Measurements from ENCODE around the gene CYB561D2. TPM values are rescaled to one million over a fixed set of nuclear protein-coding genes. Genes with fewer than 3 reads are reported as not detected.

Gene CYB561D2
- total and polyA plus RNA-seq, 2 donors (not counting 1 experiment from before 2014, with no cell fraction given), result 39.5 to 78.9 TPM

DNA sequence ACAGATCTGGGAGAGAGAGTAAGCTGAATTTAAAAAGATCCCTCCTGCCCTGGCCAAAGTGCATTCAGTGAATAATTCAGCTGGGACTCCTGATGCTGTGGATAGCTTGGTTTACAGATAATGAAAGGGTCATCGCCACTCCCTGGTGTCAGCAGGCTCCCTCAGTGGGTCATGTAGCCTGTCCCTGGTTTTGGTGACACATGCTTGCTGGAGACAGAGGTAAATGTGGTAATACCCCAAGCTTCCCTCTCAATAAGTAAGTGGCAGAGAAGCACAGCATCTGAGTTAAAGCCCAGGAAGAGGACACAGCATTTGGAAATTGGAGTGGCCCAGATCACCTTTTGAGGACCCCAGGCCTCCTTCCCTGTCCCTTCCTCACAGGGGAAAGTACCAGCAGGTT lies 6.8 kb downstream of the CYB561D2 start:
- peak overlapping the region; percentile 74 for H3K9ac ChIP-seq (ENCODE audit: low read length)
- intact Hi-C loops (cut with micrococcal nuclease), result no loop called here
- peaks cover 5 to 44% of the 10 kb centered on the region in 2 experiments for H3K36me3 ChIP-seq (replicated peaks in 1 of 2; ENCODE audit: control extremely low read depth in 1 of 2, control insufficient read depth in 1 of 2, extremely low read depth in 1 of 2, insufficient read depth in 2 of 2, low read length in 1 of 2)
- 100% methylated on average over 1 of the region's 1 CpG for WGBS (ENCODE audit: insufficient coverage)
- peak overlapping the region in 1 of 2 donors; percentile 81 for H3K27ac ChIP-seq (ENCODE audit: low read length in 2 of 2)
- TF ChIP-seq CTCF (IDR thresholded peaks at IDR 0.05) (no peak), EZH2 (IDR thresholded peaks at IDR 0.05; ENCODE audit: borderline replicate concordance, insufficient read depth, low read depth, low read length, poor library complexity, severe bottlenecking) (no peak)
- POLR2A ChIA-PET, result interaction anchor here (1.2 kb wide), 1 partner anchor 9 kb away, joined by 3 read pairs; no protein-coding TSS in a partner anchor
- H3K79me2 ChIP-seq (ENCODE audit: control insufficient read depth, insufficient read depth, low read length), result peaks cover 54% of the 10 kb centered on the region
- peaks cover 64% of the 10 kb centered on the region for H4K20me1 ChIP-seq (ENCODE audit: control insufficient read depth, insufficient read depth, low read length, poor library complexity, severe bottlenecking)
- no peaks in the 10 kb centered on the region for H3K9me3 ChIP-seq (ENCODE audit: control extremely low read depth in 1 of 3, control insufficient read depth in 2 of 3, insufficient read depth in 1 of 3, low read length in 2 of 3)
- H2AFZ ChIP-seq (ENCODE audit: insufficient read depth, low read depth, low read length, poor library complexity, severe bottlenecking), result no peak overlapping the region
- no peak for DNase-seq
- CTCF ChIA-PET, result interaction anchor here (5.2 kb wide), 1 partner anchor 9 kb away, joined by 27 read pairs; no protein-coding TSS in a partner anchor
- peak overlapping the region; percentile 94 for H3K4me2 ChIP-seq (replicated peaks; ENCODE audit: low read depth, low read length, poor library complexity, severe bottlenecking)
- H3K4me3 ChIP-seq (ENCODE audit: control extremely low read depth in 1 of 5, extremely low read depth in 1 of 5, insufficient read depth in 1 of 5, low read depth in 2 of 5, low read length in 4 of 5), result peak overlapping the region in 1 of 5 experiments; percentile 88
- peaks cover 27 to 37% of the 10 kb centered on the region in 2 donors for H3K4me1 ChIP-seq (ENCODE audit: control insufficient read depth in 2 of 2, insufficient read depth in 2 of 2, low read length in 2 of 2)
- H3K27me3 Mint-ChIP-seq, result no peaks in the 10 kb centered on the region
- no peaks in the 10 kb centered on the region for H3K27me3 ChIP-seq (replicated peaks in 1 of 4; ENCODE audit: control extremely low read depth in 1 of 4, control insufficient read depth in 3 of 4, insufficient read depth in 4 of 4, low read length in 3 of 4)
- peak overlapping the region; percentile 99 for H3K4me3 Mint-ChIP-seq
- H3K9me3 Mint-ChIP-seq (ENCODE audit: insufficient read depth), result no peaks in the 10 kb centered on the region
- H3K4me1 Mint-ChIP-seq, result peaks cover 50% of the 10 kb centered on the region
- ATAC-seq (ENCODE audit: low read depth), result no peak
- peak overlapping the region; percentile 70 for H3K27ac Mint-ChIP-seq

DNA sequence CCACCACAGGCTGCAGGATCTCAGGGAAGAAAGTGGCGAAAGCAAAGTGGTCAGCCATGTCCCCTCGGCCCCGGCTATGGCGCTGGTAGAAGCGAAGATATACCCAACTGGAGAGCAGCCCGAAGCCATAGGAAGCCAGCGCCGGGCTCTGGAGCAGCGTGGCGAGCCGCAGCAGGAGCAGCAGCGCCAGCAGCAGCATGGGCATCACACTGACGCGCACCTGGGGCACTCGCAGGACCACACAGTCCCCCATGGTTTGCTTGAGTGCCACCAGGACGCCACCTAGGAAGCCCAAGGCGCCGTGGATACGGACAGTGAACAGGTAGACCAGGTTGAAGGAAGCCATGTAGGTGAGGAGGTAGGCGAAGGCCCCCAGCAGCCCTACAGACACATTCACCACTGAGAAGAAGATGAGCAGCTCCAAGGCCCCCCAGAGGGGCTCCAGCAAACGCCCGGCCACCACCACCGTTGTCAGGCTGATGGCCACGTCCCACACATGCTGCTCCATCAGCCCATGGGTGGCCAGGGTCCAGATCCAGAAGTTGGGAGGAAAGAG lies 7.8 kb downstream of the CYB561D2 start:
- peaks cover 49% of the 10 kb centered on the region for H3K79me2 ChIP-seq (ENCODE audit: control insufficient read depth, insufficient read depth, low read length)
- ChIA-PET POLR2A (no interaction called here), CTCF (interaction anchor here (5.2 kb wide), 1 partner anchor 10 kb away, joined by 27 read pairs; no protein-coding TSS in a partner anchor)
- TF ChIP-seq CTCF (IDR thresholded peaks at IDR 0.05) (no peak), EZH2 (IDR thresholded peaks at IDR 0.05; ENCODE audit: borderline replicate concordance, insufficient read depth, low read depth, low read length, poor library complexity, severe bottlenecking) (no peak)
- H3K27ac ChIP-seq (ENCODE audit: low read length in 2 of 2), result peak overlapping the region; percentile 60 to 81
- peak overlapping the region; percentile 99 for H3K4me3 Mint-ChIP-seq
- no peak for DNase-seq
- 82% methylated on average over 16 of the region's 24 CpGs for WGBS (ENCODE audit: insufficient coverage)
- H3K27me3 Mint-ChIP-seq, result no peaks in the 10 kb centered on the region
- H3K4me1 Mint-ChIP-seq, result peaks cover 49% of the 10 kb centered on the region
- peak overlapping the region; percentile 80 for H2AFZ ChIP-seq (ENCODE audit: insufficient read depth, low read depth, low read length, poor library complexity, severe bottlenecking)
- peaks cover 54% of the 10 kb centered on the region for H4K20me1 ChIP-seq (ENCODE audit: control insufficient read depth, insufficient read depth, low read length, poor library complexity, severe bottlenecking)
- H3K9ac ChIP-seq (ENCODE audit: low read length), result peak overlapping the region; percentile 74
- H3K9me3 Mint-ChIP-seq (ENCODE audit: insufficient read depth), result no peaks in the 10 kb centered on the region
- H3K27me3 ChIP-seq (replicated peaks in 1 of 4; ENCODE audit: control extremely low read depth in 1 of 4, control insufficient read depth in 3 of 4, insufficient read depth in 4 of 4, low read length in 3 of 4), result no peaks in the 10 kb centered on the region
- H3K4me1 ChIP-seq (ENCODE audit: control insufficient read depth in 2 of 2, insufficient read depth in 2 of 2, low read length in 2 of 2), result peaks cover 27 to 37% of the 10 kb centered on the region in 2 donors
- H3K4me3 ChIP-seq (ENCODE audit: control extremely low read depth in 1 of 5, extremely low read depth in 1 of 5, insufficient read depth in 1 of 5, low read depth in 2 of 5, low read length in 4 of 5), result peak overlapping the region; percentile 19 to 93 (median 85)
- H3K4me2 ChIP-seq (replicated peaks; ENCODE audit: low read depth, low read length, poor library complexity, severe bottlenecking), result peak overlapping the region; percentile 94
- peaks cover 5 to 35% of the 10 kb centered on the region in 2 experiments for H3K36me3 ChIP-seq (replicated peaks in 1 of 2; ENCODE audit: control extremely low read depth in 1 of 2, control insufficient read depth in 1 of 2, extremely low read depth in 1 of 2, insufficient read depth in 2 of 2, low read length in 1 of 2)
- no peak for ATAC-seq (ENCODE audit: low read depth)
- peak overlapping the region; percentile 82 for H3K27ac Mint-ChIP-seq
- H3K9me3 ChIP-seq (ENCODE audit: control extremely low read depth in 1 of 3, control insufficient read depth in 2 of 3, insufficient read depth in 1 of 3, low read length in 2 of 3), result no peaks in the 10 kb centered on the region
- intact Hi-C loops (cut with micrococcal nuclease), result loop anchor here (2.0 kb wide), 2 partner anchors 22 to 1026 kb away; partner anchors contain the start of gene MANF

All from B cell (primary cell).